ENCODE measurements around the gene OR4M2. TPM values are rescaled to one million over a fixed set of nuclear protein-coding genes. Genes with fewer than 3 reads are reported as not detected.
"Not testable (repeated sequence)": the region's sequence is repeated elsewhere in the genome, so short reads cannot be mapped to it uniquely, and the experiment has no call there.

OR4M2 gene, protein sequence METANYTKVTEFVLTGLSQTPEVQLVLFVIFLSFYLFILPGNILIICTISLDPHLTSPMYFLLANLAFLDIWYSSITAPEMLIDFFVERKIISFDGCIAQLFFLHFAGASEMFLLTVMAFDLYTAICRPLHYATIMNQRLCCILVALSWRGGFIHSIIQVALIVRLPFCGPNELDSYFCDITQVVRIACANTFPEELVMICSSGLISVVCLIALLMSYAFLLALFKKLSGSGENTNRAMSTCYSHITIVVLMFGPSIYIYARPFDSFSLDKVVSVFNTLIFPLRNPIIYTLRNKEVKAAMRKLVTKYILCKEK
- not detected for total RNA-seq
- long read RNA-seq, result 0 reads

- intact Hi-C loops (cut with DNase I); ATAC-seq (ENCODE audit: poor library complexity); DNase-seq: not testable (repeated sequence)
Observed at GRCh38 chr15:22080227-22080626, at the start of gene OR4M2. Gene OR4M2, plus strand, starts transcription at chr15:22080527. Its CDS starts 98 bp downstream, at chr15:22080625.

GRCh38 chr15:22069267-22069666 lies 11.1 kb upstream of the OR4M2 start:
- intact Hi-C loops (cut with DNase I); ATAC-seq (ENCODE audit: poor library complexity); DNase-seq: not testable (repeated sequence)

DNA sequence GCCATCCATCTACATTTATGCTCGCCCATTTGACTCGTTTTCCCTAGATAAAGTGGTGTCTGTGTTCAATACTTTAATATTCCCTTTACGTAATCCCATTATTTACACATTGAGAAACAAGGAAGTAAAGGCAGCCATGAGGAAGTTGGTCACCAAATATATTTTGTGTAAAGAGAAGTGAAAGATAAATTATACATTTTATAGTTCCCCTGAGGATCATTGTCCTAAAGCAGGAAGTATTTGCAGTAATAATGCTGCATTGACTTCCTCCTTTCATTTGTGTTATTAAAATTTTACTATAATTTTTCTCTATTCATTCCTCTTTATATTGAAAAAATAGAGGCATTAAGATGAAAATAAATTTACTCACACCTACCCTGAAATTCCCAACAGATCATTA lies 1.1 kb downstream of the OR4M2 start:
- DNase-seq; intact Hi-C loops (cut with DNase I); ATAC-seq (ENCODE audit: poor library complexity): not testable (repeated sequence)

DNA sequence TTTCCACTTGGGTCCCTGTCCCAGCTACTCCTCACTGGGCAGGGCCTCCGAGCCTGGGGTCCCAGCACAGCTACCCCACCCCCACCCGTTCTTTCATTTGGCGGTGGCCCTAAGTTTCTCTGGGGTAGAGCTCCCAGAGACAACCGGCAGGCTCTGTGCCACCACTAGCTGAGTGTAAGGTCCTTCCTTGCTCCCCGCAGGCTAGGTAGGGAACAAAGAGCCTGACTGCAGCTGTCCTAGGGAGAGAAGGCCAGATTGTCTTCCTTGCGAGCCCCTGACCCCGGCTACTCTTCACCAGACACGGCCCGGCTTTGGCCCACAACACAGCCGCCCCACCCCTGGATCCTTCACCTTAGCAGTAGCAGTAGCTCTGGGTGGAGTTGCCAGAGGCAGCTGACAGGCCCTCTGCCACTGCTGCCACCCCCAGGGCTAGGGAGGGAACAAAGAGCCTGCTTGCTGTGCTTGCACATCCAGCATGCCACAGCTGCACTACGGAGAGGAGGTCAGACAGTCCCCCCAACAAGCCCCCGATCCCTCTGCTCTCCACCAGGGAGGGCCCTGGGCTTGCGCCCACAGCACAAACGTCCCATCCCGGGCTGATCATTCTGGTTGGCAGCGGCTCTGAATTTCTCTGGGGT lies 18.4 kb downstream of the OR4M2 start:
- not testable (repeated sequence) for ATAC-seq (ENCODE audit: poor library complexity); DNase-seq

GRCh38 chr15:22099289-22099891 lies 19.1 kb downstream of the OR4M2 start:
- DNase-seq; ATAC-seq (ENCODE audit: poor library complexity); intact Hi-C loops (cut with DNase I): not testable (repeated sequence)

More for the DNA sequence above, 18.4 kb downstream of the OR4M2 start:
- intact Hi-C loops (cut with DNase I), result not testable (repeated sequence)

DNA sequence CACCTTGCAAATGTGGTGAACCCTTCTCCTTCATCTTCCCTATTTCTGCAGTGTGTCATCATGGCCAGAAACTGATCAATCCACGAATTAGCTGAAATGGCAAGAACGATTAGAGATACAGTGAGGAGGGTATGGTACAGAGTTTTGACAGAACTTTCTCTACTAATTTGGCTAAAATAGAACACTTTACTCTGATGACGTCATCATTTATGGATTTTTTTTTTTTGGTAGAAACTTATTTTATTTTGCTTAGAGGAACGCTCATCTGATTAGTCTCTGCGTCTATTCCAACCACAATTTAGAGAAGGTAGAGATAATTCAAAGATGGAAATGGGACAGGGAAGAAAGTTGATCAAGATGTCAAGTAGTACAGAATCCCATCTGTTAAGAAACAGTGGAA lies 41.7 kb downstream of the OR4M2 start:
- intact Hi-C loops (cut with DNase I); ATAC-seq (ENCODE audit: poor library complexity); DNase-seq: not testable (repeated sequence)

Other genes with a start within 250 kb of the OR4M2 start
- not detected for gene POTEB, start 202.8 kb upstream of the OR4M2 start, total RNA-seq